Mesenchymal stem cell (in vitro differentiated cells and primary cell): ENCODE measurements around the gene CPXM2.

Experiments used
- DNase-seq: peaks from one replicate; pipeline ENCODE4 v3.0.0-alpha.2; 2013
- H2AFZ ChIP-seq: one replicate; pipeline ENCODE4 v1.6.1; 2013; ENCODE audit warnings: low read depth, mild to moderate bottlenecking, control low read depth, inconsistent platforms, low read length, moderate library complexity
- H2AK5ac ChIP-seq: 2 replicates; pipeline ENCODE4 v1.6.1; 2013; ENCODE audit warnings: low read length, moderate library complexity, mild to moderate bottlenecking, inconsistent platforms; ENCODE audit not compliant: severe bottlenecking
- H2BK120ac ChIP-seq: one replicate; pipeline ENCODE4 v1.6.1; 2013; ENCODE audit warnings: low read depth, mild to moderate bottlenecking, inconsistent platforms, low read length, moderate library complexity
- H2BK12ac ChIP-seq, 2 experiments: one replicate each; pipeline ENCODE4 v1.6.1; 2013; ENCODE audit warnings: inconsistent platforms in 2 of 2, low read length in 2 of 2, mild to moderate bottlenecking in 2 of 2, moderate library complexity in 2 of 2, control low read depth in 1 of 2
- H2BK15ac ChIP-seq: one replicate; pipeline ENCODE4 v1.6.1; 2013; ENCODE audit warnings: mild to moderate bottlenecking, low read depth, inconsistent platforms; ENCODE audit not compliant: poor library complexity, severe bottlenecking
- H2BK5ac ChIP-seq: 2 replicates; pipeline ENCODE4 v1.6.1; 2013; ENCODE audit warnings: low read depth, mild to moderate bottlenecking, low read length, control low read depth, inconsistent platforms; ENCODE audit not compliant: poor library complexity, severe bottlenecking
- H3K14ac ChIP-seq, 2 experiments: one replicate each; pipeline ENCODE4 v1.6.1; 2013; ENCODE audit warnings: inconsistent platforms in 2 of 2, low read length in 2 of 2, control low read depth in 1 of 2, mild to moderate bottlenecking in 1 of 2, moderate library complexity in 1 of 2
- H3K18ac ChIP-seq, 2 experiments: one replicate each; pipeline ENCODE4 v1.6.1; 2013; ENCODE audit warnings: inconsistent platforms in 2 of 2, low read length in 2 of 2, control low read depth in 1 of 2, low read depth in 1 of 2, mild to moderate bottlenecking in 1 of 2
- H3K23ac ChIP-seq, 2 experiments: one replicate each; pipeline ENCODE4 v1.6.1; 2013; ENCODE audit warnings: inconsistent platforms in 2 of 2, low read length in 2 of 2, mild to moderate bottlenecking in 2 of 2, moderate library complexity in 2 of 2, control low read depth in 1 of 2
- H3K27ac ChIP-seq: 2 replicates; pipeline ENCODE4 v1.5.1; 2013; ENCODE audit warnings: mild to moderate bottlenecking, moderate library complexity, low read length, control low read depth, inconsistent platforms; ENCODE audit not compliant: poor library complexity, severe bottlenecking
- H3K27me3 ChIP-seq, 2 experiments: 2 replicates each; pipeline versions ENCODE4 v1.6.1 to v1.7.0; 2013; ENCODE audit warnings: low read length in 2 of 2, mild to moderate bottlenecking in 2 of 2, moderate library complexity in 2 of 2, control low read depth in 1 of 2, inconsistent platforms in 1 of 2; ENCODE audit not compliant: control insufficient read depth in 1 of 2, insufficient read depth in 1 of 2
- H3K36me3 ChIP-seq, 2 experiments: 2 replicates each; pipeline versions ENCODE4 v1.6.1 to v1.7.0; 2013; ENCODE audit warnings: low read length in 2 of 2, control low read depth in 1 of 2, inconsistent platforms in 1 of 2, low read depth in 1 of 2, mild to moderate bottlenecking in 1 of 2; ENCODE audit not compliant: insufficient read depth in 2 of 2, control insufficient read depth in 1 of 2
- H3K4ac ChIP-seq, 2 experiments: one replicate each; pipeline ENCODE4 v1.6.1; 2013; ENCODE audit warnings: inconsistent platforms in 2 of 2, low read length in 2 of 2, mild to moderate bottlenecking in 2 of 2, moderate library complexity in 2 of 2, control low read depth in 1 of 2, low read depth in 1 of 2
- H3K4me1 ChIP-seq: 2 replicates; pipeline ENCODE4 v1.6.1; 2013; ENCODE audit warnings: low read depth, low read length, control low read depth; ENCODE audit not compliant: control insufficient read depth, insufficient read depth
- H3K4me2 ChIP-seq: 2 replicates; pipeline ENCODE4 v1.6.1; 2013; ENCODE audit warnings: low read length, mild to moderate bottlenecking, inconsistent platforms; ENCODE audit not compliant: poor library complexity, severe bottlenecking
- H3K4me3 ChIP-seq, 2 experiments: 2 replicates each; pipeline versions ENCODE4 v1.5.1 to v1.7.0; 2013; ENCODE audit warnings: low read length in 2 of 2, mild to moderate bottlenecking in 2 of 2, control low read depth in 1 of 2, low read depth in 1 of 2; ENCODE audit not compliant: insufficient read depth in 1 of 2
- H3K79me1 ChIP-seq: replicated peaks from 2 replicates; pipeline ENCODE4 v1.6.1; 2013; ENCODE audit warnings: mild to moderate bottlenecking, control low read depth, low read length, inconsistent platforms; ENCODE audit not compliant: poor library complexity, severe bottlenecking
- H3K9ac ChIP-seq: 2 replicates; pipeline ENCODE4 v1.7.0; 2013; ENCODE audit warnings: mild to moderate bottlenecking, low read length, moderate library complexity
- H3K9me3 ChIP-seq: 2 replicates; pipeline ENCODE4 v1.7.0; 2013; ENCODE audit warnings: mild to moderate bottlenecking, low read length; ENCODE audit not compliant: control insufficient read depth
- H4K8ac ChIP-seq: one replicate; pipeline ENCODE4 v1.6.1; 2013; ENCODE audit warnings: inconsistent platforms, mild to moderate bottlenecking, low read length, moderate library complexity
- H4K91ac ChIP-seq: one replicate; pipeline ENCODE4 v1.6.1; 2013; ENCODE audit warnings: mild to moderate bottlenecking, low read length, inconsistent platforms
- WGBS: methylation state at CpG from one replicate; pipeline ENCODE4 v1.1.7; 2013; ENCODE audit warnings: mixed read lengths; 5-methylcytosine and 5-hydroxymethylcytosine counted together

The CPXM2 gene

DNA sequence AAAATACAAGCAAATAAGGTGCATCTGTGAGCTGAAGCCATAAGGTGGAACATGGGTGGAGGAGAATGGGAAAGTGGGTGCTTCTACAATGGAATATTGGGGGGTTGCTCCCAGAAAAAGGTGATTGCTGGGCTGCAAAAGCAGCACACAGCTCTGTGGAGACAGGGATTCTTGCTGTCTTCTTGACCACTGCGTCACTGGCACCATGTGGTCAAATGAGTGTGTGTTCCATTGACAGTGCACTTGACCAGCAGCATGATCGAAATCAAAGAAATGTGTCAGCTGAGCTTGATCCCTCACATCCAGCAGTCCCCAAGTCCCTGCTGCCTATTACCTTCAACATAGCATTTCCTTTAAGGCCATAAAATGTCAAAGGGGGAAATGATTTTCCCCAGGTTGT lies 169.3 kb downstream of the CPXM2 start:
- H3K9me3 ChIP-seq, result peaks cover 13% of the 10 kb centered on the region
- 73% methylated on average over 2 of the region's 2 CpGs for WGBS

GRCh38 chr10:123721441-123722049 lies 170.1 kb downstream of the CPXM2 start:
- no peak overlapping the region for H2BK12ac ChIP-seq
- no peak for DNase-seq
- H2AFZ ChIP-seq, result no peak overlapping the region
- H3K18ac ChIP-seq, result no peak overlapping the region
- no peak overlapping the region for H3K4me3 ChIP-seq
- H3K79me1 ChIP-seq, result no peaks in the 10 kb centered on the region
- 76% methylated on average over 9 of the region's 9 CpGs for WGBS
- H3K9me3 ChIP-seq, result peaks cover 13% of the 10 kb centered on the region
- no peak overlapping the region for H3K27ac ChIP-seq
- H3K36me3 ChIP-seq, result no peaks in the 10 kb centered on the region
- H3K9ac ChIP-seq, result no peak overlapping the region
- H3K4me1 ChIP-seq, result no peaks in the 10 kb centered on the region
- no peak overlapping the region for H2AK5ac ChIP-seq
- H2BK120ac ChIP-seq, result no peak overlapping the region
- peak overlapping the region; percentile 6 for H3K4me2 ChIP-seq
- H3K27me3 ChIP-seq, result peaks cover 0 to 10% of the 10 kb centered on the region in 2 experiments
- H3K4ac ChIP-seq, result no peak overlapping the region
- no peak overlapping the region for H3K14ac ChIP-seq
- no peak overlapping the region for H2BK15ac ChIP-seq
- no peak overlapping the region for H4K91ac ChIP-seq
- no peak overlapping the region for H2BK5ac ChIP-seq
- no peak overlapping the region for H4K8ac ChIP-seq
- H3K23ac ChIP-seq, result no peak overlapping the region

More for the DNA sequence above, 169.3 kb downstream of the CPXM2 start:
- H3K18ac ChIP-seq, result no peak overlapping the region
- H3K4me1 ChIP-seq, result no peaks in the 10 kb centered on the region
- H3K79me1 ChIP-seq, result no peaks in the 10 kb centered on the region
- H3K23ac ChIP-seq, result no peak overlapping the region
- H2AK5ac ChIP-seq, result no peak overlapping the region
- no peak overlapping the region for H3K14ac ChIP-seq
- H2BK15ac ChIP-seq, result no peak overlapping the region
- H4K91ac ChIP-seq, result no peak overlapping the region
- no peak overlapping the region for H3K4me2 ChIP-seq
- no peak overlapping the region for H4K8ac ChIP-seq
- DNase-seq, result no peak
- no peak overlapping the region for H3K4ac ChIP-seq
- H3K4me3 ChIP-seq, result no peak overlapping the region
- no peak overlapping the region for H2BK12ac ChIP-seq
- H3K36me3 ChIP-seq, result no peaks in the 10 kb centered on the region
- H3K9ac ChIP-seq, result no peak overlapping the region
- no peak overlapping the region for H2AFZ ChIP-seq
- no peak overlapping the region for H2BK5ac ChIP-seq
- peaks cover 0 to 10% of the 10 kb centered on the region in 2 experiments for H3K27me3 ChIP-seq
- no peak overlapping the region for H2BK120ac ChIP-seq
- H3K27ac ChIP-seq, result no peak overlapping the region

GRCh38 chr10:123720536-123720935 lies 171.1 kb downstream of the CPXM2 start:
- H3K4me3 ChIP-seq, result no peak overlapping the region
- H2BK12ac ChIP-seq, result no peak overlapping the region
- H3K4me2 ChIP-seq, result no peak overlapping the region
- no peak overlapping the region for H3K14ac ChIP-seq
- H3K4me1 ChIP-seq, result no peaks in the 10 kb centered on the region
- WGBS, result 73% methylated on average over 3 of the region's 3 CpGs
- H3K9ac ChIP-seq, result no peak overlapping the region
- H3K4ac ChIP-seq, result no peak overlapping the region
- no peak overlapping the region for H2BK5ac ChIP-seq
- H4K8ac ChIP-seq, result no peak overlapping the region
- H2AFZ ChIP-seq, result no peak overlapping the region
- no peak for DNase-seq
- no peak overlapping the region for H2BK120ac ChIP-seq
- H2BK15ac ChIP-seq, result no peak overlapping the region
- no peak overlapping the region for H4K91ac ChIP-seq
- H3K18ac ChIP-seq, result no peak overlapping the region
- H3K27me3 ChIP-seq, result peaks cover 0 to 10% of the 10 kb centered on the region in 2 experiments
- H3K36me3 ChIP-seq, result no peaks in the 10 kb centered on the region
- H2AK5ac ChIP-seq, result no peak overlapping the region
- H3K23ac ChIP-seq, result no peak overlapping the region
- H3K9me3 ChIP-seq, result peaks cover 13% of the 10 kb centered on the region
- no peaks in the 10 kb centered on the region for H3K79me1 ChIP-seq
- H3K27ac ChIP-seq, result no peak overlapping the region

GRCh38 chr10:123718544-123719060 lies 173.0 kb downstream of the CPXM2 start:
- Histone ChIP-seq H4K8ac (no peak overlapping the region), H3K23ac (no peak overlapping the region), H2BK15ac (no peak overlapping the region), H3K4ac (no peak overlapping the region), H3K14ac (no peak overlapping the region), H2AFZ (no peak overlapping the region), H3K79me1 (no peaks in the 10 kb centered on the region), H3K9ac (no peak overlapping the region), H3K4me3 (no peak overlapping the region), H2BK120ac (no peak overlapping the region), H2AK5ac (no peak overlapping the region), H3K9me3 (peaks cover 13% of the 10 kb centered on the region), H3K4me2 (no peak overlapping the region), H3K4me1 (no peaks in the 10 kb centered on the region), H2BK12ac (no peak overlapping the region), H4K91ac (no peak overlapping the region), H2BK5ac (no peak overlapping the region), H3K36me3 (no peaks in the 10 kb centered on the region), H3K18ac (no peak overlapping the region), H3K27ac (no peak overlapping the region), H3K27me3 (peaks cover 0 to 6% of the 10 kb centered on the region in 2 experiments)
- 59% methylated on average over 2 of the region's 4 CpGs for WGBS
- no peak for DNase-seq
